GM10266 (cell line): ENCODE data around the gene TECPR2.

ENCODE experiments used
- DNase-seq: peaks from one replicate; pipeline ENCODE4 v3.0.0; 2012; ENCODE audit errors: extremely low spot score
- TF ChIP-seq, protein P1 (sequence below): IDR thresholded peaks from 2 replicates; pipeline ENCODE4 v1.5.1; 2012; ENCODE audit warnings: mild to moderate bottlenecking, low read depth; ENCODE audit not compliant: control insufficient read depth, insufficient read depth; ENCODE audit errors: missing control alignments

TECPR2 gene

DNA sequence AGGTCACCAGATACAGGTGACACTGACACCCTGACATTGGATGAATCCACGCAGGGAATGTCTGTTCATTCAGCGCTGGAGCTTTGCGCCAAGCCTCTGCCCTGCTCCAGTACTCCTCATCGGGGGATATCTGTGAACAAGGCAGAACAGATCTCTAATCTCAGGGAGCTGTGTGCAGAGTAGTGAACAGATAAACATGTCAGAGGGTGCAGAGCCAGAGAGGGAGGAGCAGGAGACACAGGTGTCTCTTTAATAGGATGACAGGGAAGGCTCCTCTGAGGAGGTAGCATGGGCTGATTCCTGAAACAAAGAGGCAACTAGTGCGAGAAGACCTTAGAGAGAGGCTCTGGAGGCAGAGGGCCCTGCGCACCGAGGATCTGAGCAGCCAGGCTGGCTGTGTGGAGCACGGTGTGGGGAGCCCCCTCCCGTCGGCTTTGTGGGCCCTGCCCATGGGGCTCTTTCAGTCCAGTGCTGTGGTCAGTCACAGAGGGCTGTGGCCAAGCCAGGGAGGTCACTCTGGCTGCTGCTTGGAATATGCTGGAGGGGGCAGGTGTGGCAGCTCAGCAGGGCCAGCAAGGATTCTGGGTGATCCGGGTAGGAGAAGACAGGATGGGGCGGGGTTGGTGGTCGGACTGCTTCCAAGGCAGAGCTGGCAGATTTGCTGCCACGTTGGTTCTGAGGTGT is 55.6 kb downstream of the TECPR2 start:
- DNase-seq, result no peak
- TF ChIP-seq, protein P1, sequence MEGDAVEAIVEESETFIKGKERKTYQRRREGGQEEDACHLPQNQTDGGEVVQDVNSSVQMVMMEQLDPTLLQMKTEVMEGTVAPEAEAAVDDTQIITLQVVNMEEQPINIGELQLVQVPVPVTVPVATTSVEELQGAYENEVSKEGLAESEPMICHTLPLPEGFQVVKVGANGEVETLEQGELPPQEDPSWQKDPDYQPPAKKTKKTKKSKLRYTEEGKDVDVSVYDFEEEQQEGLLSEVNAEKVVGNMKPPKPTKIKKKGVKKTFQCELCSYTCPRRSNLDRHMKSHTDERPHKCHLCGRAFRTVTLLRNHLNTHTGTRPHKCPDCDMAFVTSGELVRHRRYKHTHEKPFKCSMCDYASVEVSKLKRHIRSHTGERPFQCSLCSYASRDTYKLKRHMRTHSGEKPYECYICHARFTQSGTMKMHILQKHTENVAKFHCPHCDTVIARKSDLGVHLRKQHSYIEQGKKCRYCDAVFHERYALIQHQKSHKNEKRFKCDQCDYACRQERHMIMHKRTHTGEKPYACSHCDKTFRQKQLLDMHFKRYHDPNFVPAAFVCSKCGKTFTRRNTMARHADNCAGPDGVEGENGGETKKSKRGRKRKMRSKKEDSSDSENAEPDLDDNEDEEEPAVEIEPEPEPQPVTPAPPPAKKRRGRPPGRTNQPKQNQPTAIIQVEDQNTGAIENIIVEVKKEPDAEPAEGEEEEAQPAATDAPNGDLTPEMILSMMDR, result no peak

DNA sequence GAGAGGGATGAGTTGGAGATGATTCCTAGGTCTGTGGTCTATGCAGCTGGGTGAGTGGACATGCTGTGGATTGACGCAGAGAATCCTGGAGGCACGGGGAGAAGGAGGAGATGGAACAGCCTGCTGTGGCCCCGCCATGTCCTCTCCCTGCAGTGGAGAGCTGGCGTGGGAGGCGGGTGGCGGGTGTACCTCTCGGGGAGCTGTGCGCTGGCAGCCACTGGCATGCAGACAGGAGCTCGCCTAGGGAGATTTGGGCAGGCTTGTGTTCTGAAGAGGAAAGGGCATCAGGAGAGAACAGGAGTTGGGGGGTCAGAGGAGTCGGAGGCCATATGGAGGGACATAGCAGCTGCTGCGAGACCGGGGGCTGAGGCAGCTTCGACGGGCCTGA is 56.1 kb downstream of the TECPR2 start:
- DNase-seq, result no peak
- TF ChIP-seq, protein P1, result no peak

DNA sequence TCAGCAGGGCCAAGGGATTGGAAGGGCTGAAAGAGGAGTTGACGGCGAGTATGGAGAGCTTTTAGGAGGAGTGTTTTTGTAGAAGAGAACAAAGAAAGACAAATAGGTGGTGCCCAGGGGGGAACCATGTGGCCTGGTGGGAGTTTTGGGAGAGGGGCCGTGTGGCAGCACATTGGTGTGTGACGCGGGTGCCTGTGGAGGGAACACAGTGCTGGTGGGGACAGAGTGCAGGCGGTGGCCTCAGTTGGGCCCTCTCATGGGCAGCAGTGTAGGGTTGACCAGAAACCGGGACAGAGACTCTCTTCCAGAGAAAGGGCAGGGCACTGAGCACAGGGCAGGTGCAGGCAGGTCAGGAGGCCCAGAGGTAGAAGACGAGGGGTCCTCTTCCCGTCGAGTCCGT is 56.5 kb downstream of the TECPR2 start:
- no peak for DNase-seq
- TF ChIP-seq, protein P1, result no peak

GRCh38 chr14:102419716-102420115 is 57.0 kb downstream of the TECPR2 start:
- DNase-seq, result no peak
- TF ChIP-seq, protein P1, result no peak

- no peak for DNase-seq
- TF ChIP-seq, protein P1, result no peak
Observed at GRCh38 chr14:102421411-102422057, 58.8 kb downstream of the TECPR2 start.

DNA sequence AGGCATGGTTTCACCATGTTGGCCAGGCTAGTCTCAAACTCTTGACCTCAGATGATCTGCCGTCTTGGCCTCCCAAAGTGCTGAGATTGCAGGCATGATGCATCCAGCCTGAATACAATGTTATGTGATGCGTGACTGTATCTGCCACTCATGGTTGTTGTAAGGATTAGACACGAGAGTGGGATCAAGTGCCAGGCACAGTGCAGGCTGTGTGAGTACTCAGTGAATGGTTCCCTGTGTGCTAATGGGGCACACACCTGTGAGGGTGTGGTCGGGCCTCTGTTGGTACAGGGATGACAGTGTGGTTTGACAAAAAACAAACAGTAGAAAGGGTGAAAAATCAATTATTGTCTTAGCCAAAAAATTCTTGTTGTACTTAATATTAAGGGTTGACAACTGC is 61.8 kb downstream of the TECPR2 start:
- no peak for DNase-seq
- TF ChIP-seq, protein P1, result no peak

- TF ChIP-seq, protein P1, result no peak
- DNase-seq, result no peak
Observed at GRCh38 chr14:102424923-102425322, 62.2 kb downstream of the TECPR2 start.
